ENCODE measurements around the gene HADHB.

DNA sequence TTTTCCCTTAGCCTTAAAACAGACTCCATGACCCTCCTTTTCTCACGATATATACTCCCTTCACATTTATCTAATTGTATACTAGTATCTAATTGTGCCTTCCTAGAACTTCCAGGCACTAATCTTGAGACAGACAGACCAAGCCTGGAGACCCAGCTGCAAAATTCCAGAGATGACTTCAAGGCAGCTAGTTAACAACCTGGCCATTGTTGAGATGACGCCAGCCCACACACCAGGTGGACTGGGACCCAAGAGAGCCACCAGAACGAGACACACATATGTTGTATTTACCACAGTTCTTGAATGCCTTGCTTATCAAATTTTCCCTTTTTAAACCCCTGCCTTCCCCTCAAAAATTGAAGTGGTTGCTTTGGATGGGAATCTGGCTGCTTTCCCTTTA is 52.3 kb downstream of the HADHB start:
- TF ChIP-seq, protein P1, sequence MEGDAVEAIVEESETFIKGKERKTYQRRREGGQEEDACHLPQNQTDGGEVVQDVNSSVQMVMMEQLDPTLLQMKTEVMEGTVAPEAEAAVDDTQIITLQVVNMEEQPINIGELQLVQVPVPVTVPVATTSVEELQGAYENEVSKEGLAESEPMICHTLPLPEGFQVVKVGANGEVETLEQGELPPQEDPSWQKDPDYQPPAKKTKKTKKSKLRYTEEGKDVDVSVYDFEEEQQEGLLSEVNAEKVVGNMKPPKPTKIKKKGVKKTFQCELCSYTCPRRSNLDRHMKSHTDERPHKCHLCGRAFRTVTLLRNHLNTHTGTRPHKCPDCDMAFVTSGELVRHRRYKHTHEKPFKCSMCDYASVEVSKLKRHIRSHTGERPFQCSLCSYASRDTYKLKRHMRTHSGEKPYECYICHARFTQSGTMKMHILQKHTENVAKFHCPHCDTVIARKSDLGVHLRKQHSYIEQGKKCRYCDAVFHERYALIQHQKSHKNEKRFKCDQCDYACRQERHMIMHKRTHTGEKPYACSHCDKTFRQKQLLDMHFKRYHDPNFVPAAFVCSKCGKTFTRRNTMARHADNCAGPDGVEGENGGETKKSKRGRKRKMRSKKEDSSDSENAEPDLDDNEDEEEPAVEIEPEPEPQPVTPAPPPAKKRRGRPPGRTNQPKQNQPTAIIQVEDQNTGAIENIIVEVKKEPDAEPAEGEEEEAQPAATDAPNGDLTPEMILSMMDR (conservative IDR thresholded peaks at IDR 0.05) = no peak
- TF ChIP-seq ZFX (IDR thresholded peaks at IDR 0.05) = no peak
